HG03159 (cell line): ENCODE data around the gene MOB3B.

Experiments
- ATAC-seq: cut with Tn5 transposase; IDR thresholded peaks from one replicate; pipeline ENCODE4 v1.9.1; 2021; ENCODE audit warnings: mild to moderate bottlenecking, moderate library complexity; ENCODE audit not compliant: unreplicated experiment

MOB3B gene

DNA sequence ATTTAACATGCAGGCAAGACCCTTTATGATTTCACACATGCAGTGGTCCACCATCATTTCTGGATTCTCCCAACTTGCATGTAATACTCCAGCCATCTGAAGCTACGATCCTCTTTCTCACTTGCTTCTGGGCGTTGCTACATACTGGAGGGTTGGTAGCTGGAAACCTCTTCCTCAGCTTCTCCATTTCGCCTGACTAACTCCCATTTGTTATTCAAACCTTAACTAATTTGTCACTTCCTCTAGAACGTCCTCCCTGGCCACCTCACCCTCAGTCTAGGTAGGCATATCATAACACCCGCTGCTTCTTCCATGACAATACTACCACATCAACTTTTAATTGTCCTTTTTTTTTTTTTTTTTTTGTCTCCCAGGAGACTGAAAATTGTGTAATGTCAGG, 160.0 kb downstream of the MOB3B start:
- ATAC-seq, result no peak

- ATAC-seq, result no peak
Observed at GRCh38 chr9:27368316-27368985, 161.2 kb downstream of the MOB3B start.

- no peak for ATAC-seq
Observed at GRCh38 chr9:27367921-27368315, 161.7 kb downstream of the MOB3B start.

DNA sequence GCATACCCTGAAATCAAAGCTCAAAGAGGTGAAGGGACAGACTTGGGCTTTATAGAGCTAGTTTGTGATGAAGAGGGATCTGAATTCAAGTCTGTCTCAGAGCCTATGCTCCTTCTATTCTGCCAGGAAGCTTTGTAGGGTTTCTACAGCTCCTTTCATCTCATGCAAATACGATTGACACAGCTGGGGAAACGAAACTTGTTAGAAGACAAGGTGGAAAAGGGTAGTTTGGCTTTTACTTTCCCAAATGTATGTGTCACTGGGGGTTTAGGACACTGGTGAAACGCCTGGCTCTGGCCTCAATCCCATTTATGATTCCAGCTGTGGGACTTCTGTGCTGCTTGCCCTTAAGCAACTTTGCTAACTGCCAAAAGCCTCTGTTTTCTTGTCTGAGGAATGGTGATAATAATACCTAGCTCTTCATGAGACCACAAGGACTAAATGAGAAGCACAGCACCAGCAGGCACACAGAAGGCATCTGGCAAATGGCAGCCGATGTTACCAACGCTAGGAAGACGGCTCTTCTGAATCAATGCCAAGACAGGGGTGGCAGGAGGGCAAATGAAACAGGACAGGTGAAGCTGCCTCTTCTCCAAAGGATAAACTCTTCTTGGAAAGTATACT, 162.3 kb downstream of the MOB3B start:
- peak; percentile 76 for ATAC-seq

DNA sequence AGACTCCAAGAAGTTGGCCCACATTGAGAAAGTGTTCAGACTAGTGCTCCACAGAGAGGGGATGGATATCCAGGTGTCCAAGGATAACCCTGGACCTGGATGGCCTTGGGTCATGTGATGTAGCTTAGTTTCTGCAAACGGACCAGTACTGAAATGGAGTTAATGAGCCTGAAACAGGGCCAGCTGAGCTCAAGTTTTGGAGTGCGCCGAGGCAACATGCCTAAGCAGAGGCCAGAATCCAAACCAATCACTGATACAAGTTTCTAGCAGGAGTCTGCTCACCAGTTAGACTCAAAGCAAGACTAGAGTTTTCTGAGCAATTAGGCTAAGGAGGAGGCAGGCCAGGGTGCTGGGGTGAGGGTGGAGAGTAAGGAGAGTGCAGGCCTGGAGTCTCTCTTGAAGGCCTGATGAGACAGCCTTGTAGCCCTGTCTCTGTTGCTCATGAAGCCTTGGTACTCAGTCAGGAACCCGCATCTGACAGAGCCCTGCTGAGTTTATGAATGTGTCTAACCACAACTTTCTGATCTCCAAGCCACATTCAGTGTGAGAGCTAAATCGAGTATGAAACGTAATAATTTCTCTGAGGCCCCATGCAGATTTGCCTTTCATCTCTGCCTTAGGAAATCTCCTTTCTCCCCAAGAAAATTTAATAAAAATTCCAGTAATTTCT, 163.8 kb downstream of the MOB3B start:
- ATAC-seq, result peak; percentile 84

DNA sequence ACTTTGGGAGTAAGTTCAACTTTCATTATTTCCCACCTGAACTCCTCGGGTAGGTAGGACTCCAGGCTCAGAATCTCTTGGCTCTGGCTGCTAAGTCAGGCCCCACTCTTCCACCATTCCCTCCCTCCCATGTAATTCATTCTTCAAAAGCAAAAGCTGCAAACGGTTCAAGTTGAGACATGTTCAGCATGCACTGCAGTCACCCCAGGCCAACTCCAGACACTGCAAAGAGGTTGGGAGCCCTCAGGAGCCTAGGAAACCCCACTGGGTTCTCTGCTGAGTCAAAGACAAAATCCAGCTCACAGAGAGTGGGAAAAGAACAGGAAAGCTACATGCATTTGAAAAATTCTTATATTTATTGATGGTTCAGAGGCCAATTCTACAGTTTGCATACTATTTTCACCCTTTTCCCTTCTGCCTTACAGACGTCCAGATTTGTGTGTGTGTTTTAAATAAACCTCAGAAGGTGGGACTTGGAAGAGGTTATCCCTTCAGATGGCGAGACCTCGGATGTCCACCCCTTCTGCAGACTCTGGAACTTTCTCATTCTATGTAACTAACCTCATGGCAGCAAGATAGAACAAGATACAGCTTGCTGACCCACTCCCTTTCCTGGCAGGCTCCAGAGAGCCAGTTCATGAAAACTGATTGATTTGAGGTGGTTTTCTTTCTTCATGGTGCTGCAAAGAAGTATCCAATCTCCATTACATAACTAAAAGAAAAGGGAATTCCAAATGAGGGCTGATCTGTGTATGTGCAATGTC, 167.0 kb downstream of the MOB3B start:
- ATAC-seq, result no peak

DNA sequence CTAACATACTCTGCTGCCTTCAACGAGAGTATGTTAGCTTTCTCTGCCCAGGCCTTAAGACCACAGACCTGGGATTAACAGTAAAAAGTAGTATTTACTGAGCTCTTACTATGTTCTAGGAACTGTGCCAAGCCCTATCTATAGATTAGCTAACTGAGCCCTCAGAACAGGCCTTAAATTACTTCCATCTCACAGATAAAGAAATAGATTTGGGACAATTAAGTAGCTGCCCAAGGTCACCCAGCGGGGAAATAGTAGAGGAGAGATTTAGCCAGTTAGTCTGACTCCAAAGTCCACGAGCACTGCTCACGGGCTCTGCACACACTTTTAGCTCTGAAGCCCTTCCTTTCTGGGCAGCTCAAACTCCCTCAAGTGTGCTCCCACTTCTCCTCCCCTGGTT, 168.1 kb downstream of the MOB3B start:
- no peak for ATAC-seq

DNA sequence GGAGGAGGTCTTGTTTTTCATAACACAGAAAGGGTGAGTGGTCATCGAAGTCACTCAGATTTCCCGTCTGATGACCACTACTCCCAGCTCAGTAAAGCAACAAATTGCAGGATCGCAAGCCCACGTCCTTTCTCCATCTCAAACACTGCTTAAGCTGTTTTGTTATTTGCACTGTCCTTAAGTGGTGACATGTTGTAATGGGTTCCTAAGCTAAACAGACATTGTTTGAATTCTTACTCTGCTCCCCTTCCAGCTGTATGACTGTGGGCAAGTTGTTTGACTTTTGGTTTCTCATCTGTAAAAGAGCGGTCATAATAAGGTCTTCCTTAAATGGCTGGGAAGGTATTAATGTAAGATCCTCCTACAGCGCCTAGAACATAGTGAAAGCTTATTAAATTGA, 169.9 kb downstream of the MOB3B start:
- no peak for ATAC-seq

GRCh38 chr9:27358007-27358406, 171.6 kb downstream of the MOB3B start:
- no peak for ATAC-seq

GRCh38 chr9:27356446-27356845, 173.2 kb downstream of the MOB3B start:
- no peak for ATAC-seq

- no peak for ATAC-seq
Observed at GRCh38 chr9:27355166-27355565, 174.4 kb downstream of the MOB3B start.

- ATAC-seq, result peak; percentile 86
Observed at GRCh38 chr9:27353474-27354229, 176.0 kb downstream of the MOB3B start.

DNA sequence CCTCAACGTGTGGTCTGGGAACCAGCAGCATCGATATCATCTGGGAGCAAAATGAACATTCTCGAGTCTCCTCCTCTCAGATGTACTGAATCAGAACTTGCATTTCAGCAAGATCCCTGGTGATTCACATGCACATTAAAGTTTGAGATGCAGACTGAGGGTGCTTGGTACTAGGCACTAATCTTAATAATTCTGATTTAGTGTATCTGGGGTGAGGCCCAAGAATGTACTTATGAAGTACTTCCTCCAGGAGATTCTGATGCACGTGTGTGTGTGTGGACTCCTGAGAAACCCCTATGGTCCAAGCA, 176.5 kb downstream of the MOB3B start:
- ATAC-seq, result no peak

- no peak for ATAC-seq
Observed at GRCh38 chr9:27352457-27353165, 177.0 kb downstream of the MOB3B start.

GRCh38 chr9:27351438-27351837, 178.2 kb downstream of the MOB3B start:
- no peak for ATAC-seq

DNA sequence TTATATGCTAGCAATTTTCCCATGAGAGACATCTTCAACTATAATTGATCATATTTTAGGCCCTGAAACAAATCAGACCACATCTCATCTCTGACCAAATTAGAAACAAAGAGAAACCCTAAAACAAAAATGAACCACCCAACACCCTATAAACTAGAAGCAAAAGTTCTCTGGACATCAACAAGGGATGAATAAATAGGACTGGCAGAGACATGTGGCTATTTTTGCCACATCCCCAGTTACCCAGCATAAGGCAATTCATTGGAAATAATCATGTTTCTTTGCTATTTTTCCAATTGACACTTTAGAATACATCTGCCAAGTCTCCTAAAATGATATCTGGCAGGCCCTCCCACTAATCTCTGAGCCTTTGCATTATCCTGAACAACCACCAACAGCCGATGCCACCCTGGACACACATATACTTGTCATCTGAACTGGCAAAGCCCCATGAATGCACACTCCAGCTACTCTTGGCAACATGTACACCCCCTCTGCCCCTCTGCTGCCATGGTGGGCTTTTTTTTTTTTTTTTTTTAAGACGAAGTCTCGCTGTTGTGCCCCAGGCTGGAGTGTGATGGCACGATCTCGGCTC, 179.1 kb downstream of the MOB3B start:
- ATAC-seq, result no peak

DNA sequence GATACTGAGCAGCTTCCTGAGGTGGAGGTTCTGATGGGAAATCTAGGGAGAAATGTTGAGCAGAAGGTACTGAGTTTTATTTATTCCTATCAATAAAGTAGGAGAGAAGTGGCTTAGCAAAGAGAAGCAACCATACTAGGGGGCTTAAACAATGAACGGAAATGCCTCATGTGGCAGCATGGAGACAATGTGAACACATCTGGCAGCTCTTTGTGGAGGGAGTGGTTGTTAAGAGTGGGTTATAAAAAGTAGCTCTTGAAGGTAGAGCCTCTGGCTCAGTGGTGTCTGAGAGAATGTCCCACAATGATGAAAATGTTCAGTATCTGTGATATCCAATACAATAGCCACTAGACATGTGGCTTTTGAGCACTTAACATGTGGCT, 179.9 kb downstream of the MOB3B start:
- no peak for ATAC-seq

- ATAC-seq, result no peak
Observed at GRCh38 chr9:27348785-27349697, 180.6 kb downstream of the MOB3B start.

DNA sequence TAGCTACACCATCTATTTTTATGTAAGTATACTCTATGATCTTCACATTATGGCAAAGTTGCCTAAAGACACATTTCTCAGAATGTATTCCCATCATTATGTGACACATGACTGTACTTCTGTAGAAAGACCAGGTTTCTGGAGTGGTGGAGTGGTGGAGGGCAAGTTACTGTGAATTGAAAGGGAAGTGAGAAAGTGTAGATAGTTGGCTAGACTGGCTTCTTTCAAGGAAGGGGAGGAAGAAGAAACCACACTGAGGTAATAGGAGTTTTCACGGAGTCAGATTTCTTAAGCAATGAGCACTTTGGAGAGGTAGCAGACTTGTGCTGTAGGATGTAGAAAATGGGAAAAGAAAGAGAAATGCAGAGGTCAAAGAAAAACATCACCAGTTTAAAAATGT, 181.7 kb downstream of the MOB3B start:
- no peak for ATAC-seq
